GM12891 (cell line): ENCODE results near the gene PTPRD.

Source experiments
- POLR2A ChIP-seq: IDR thresholded peaks from 2 replicates; pipeline ENCODE4 v1.6.1; 2011; ENCODE audit warnings: low read depth, low read length, control low read depth
- POLR2AphosphoS5 ChIP-seq: IDR thresholded peaks from 2 replicates; pipeline ENCODE4 v1.6.1; 2011; ENCODE audit warnings: low read depth, low read length, control low read depth
- SPI1 ChIP-seq: IDR thresholded peaks from 2 replicates; pipeline ENCODE4 v1.6.1; 2011; ENCODE audit warnings: low read depth, low read length, control low read depth
- TAF1 ChIP-seq: IDR thresholded peaks from 2 replicates; pipeline ENCODE4 v1.6.1; 2011; ENCODE audit warnings: low read depth, low read length, control low read depth

DNA sequence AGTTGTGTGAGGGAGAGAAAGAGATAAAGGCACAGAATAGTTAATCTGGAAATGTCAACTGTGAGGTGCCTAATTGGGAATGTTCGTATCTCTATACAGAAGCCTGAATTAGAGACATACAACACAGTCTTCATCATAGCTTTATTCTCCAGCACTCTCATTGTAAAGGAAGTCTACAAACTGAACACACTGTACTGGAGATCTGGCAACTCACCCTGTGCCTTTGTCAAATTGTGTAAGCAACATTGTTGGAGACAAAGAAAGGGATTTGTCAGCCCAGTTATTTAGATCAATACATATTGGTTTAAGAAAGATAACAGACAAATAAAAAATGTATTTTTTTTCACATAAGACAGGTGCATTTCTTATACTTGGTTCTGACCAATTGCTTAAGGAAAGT, 1980.3 kb downstream of the PTPRD start:
- TF ChIP-seq POLR2A (no peak), POLR2AphosphoS5 (no peak), TAF1 (no peak), SPI1 (no peak)
